ENCODE results near the gene CORO2A. TPM values are rescaled to one million over a fixed set of nuclear protein-coding genes. Genes with fewer than 3 reads are reported as not detected.
A peak's percentile ranks its signal among the peaks of the same experiment; 100 is the strongest.

Gene CORO2A
- polyA plus RNA-seq, 1 of the 3 experiments (the other 2 are of a cell fraction): 2.3 TPM

DNA sequence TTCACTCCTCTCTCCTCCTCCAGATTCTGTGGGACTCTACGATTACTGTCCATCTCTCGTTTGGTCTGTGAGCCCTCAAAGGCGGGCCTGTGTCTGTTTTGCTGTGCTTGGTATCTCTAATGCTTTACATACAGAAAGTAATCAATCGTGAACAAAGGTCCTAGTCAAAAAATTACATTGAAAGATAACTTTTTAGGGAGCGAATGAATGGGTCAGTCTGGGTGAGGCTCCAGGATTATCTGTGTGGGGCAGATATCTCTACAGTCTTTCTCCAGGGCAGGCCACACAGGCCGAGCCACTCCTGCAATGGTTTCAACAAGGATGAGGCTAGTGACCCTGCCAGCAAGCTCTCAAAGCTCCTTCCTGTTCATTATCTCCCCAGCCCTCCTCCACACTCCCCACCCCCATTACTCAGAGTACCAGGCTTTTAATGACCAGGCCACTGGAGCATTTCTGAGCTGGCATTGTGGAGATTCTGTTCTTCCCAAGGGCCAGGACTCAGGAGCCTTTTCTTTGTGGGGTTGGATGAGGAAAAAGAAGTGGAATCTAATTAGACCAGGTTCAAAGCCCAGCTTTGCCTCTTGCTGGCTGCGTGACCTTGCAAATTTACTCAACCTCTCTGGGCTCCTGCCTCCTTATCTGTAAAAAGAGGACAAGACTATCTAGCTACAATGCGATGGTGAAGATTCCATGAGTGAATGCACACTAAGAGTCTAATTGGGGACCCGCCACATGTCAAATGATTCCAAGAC is 10.2 kb downstream of the CORO2A start:
- no peaks in the 10 kb centered on the region for H3K9me3 ChIP-seq
- H3K36me3 ChIP-seq (replicated peaks in 1 of 2; ENCODE audit: control insufficient read depth in 1 of 2, insufficient read depth in 2 of 2, low read length in 1 of 2): no peaks in the 10 kb centered on the region
- peaks cover 0 to 4% of the 10 kb centered on the region in 2 experiments; a peak in 1 of 4 replicates for H3K4me1 ChIP-seq (ENCODE audit: control insufficient read depth in 1 of 2, insufficient read depth in 2 of 2, low read depth in 1 of 2, low read length in 1 of 2)
- no peak overlapping the region for H3K27ac ChIP-seq (ENCODE audit: low read depth in 2 of 2, low read length in 1 of 2)
- no peaks in the 10 kb centered on the region for H3K9me2 ChIP-seq
- CTCF ChIA-PET: interaction anchor here (1.0 to 1.2 kb wide), 2 partner anchors 9 to 108 kb away, joined by 3 read pairs; no protein-coding TSS in a partner anchor
- H4K20me1 ChIP-seq (ENCODE audit: insufficient read depth): no peaks in the 10 kb centered on the region
- H2AFZ ChIP-seq (ENCODE audit: low read depth): no peak overlapping the region
- H3K79me2 ChIP-seq (ENCODE audit: insufficient read depth): no peaks in the 10 kb centered on the region
- no peak overlapping the region for H3K9ac ChIP-seq
- POLR2A ChIA-PET: no interaction called here
- H3K4me3 ChIP-seq (ENCODE audit: low read depth in 2 of 2, low read length in 1 of 2): no peak overlapping the region
- H3K27me3 ChIP-seq (ENCODE audit: insufficient read depth): no peaks in the 10 kb centered on the region
- H3F3A ChIP-seq (replicated peaks; ENCODE audit: insufficient read depth): no peaks in the 10 kb centered on the region
- WGBS (ENCODE audit: low lambda C conversion rate): 92% methylated on average over 9 of the region's 9 CpGs
- DNase-seq: peak; percentile 51
- no peak overlapping the region for H3K4me2 ChIP-seq
- TF ChIP-seq, protein P1, sequence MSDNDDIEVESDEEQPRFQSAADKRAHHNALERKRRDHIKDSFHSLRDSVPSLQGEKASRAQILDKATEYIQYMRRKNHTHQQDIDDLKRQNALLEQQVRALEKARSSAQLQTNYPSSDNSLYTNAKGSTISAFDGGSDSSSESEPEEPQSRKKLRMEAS (IDR thresholded peaks at IDR 0.05; ENCODE audit: low read depth): no peak
- TF ChIP-seq RAD21 (IDR thresholded peaks at IDR 0.05; ENCODE audit: low read length) (no peak), NFIC (IDR thresholded peaks at IDR 0.05; ENCODE audit: borderline replicate concordance) (no peak), JUND (IDR thresholded peaks at IDR 0.05) (no peak), RFX5 (IDR thresholded peaks at IDR 0.05; ENCODE audit: low read length) (no peak), CHD2 (IDR thresholded peaks at IDR 0.05; ENCODE audit: low read length, partially characterized antibody) (no peak), GATA2 (CRISPR knock-in tag; IDR thresholded peaks at IDR 0.05) (no peak)

DNA sequence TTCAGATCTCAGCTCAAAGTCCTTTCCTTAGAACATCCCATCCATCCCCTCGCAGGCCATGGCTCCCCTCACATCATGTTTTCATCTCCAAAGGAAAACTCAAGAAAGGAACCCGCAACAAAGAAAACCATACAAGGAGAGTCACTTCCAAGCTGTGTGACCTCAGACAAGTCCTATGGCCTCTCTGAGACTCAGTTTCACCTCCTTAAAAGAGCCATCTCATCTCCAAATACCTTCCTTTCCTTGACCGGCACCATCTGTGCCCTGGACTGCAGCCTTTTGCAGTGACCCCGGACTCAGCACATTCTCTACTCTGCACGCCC is 10.7 kb downstream of the CORO2A start:
- Histone ChIP-seq H3K27me3 (ENCODE audit: insufficient read depth) (no peaks in the 10 kb centered on the region), H3K9me3 (no peaks in the 10 kb centered on the region), H3K27ac (ENCODE audit: low read depth in 2 of 2, low read length in 1 of 2) (no peak overlapping the region), H3K36me3 (replicated peaks in 1 of 2; ENCODE audit: control insufficient read depth in 1 of 2, insufficient read depth in 2 of 2, low read length in 1 of 2) (no peaks in the 10 kb centered on the region), H3K4me2 (no peak overlapping the region), H2AFZ (ENCODE audit: low read depth) (no peak overlapping the region), H4K20me1 (ENCODE audit: insufficient read depth) (no peaks in the 10 kb centered on the region), H3K79me2 (ENCODE audit: insufficient read depth) (no peaks in the 10 kb centered on the region), H3K9ac (no peak overlapping the region), H3K4me3 (ENCODE audit: low read depth in 2 of 2, low read length in 1 of 2) (no peak overlapping the region), H3K9me2 (no peaks in the 10 kb centered on the region), H3K4me1 (ENCODE audit: control insufficient read depth in 1 of 2, insufficient read depth in 2 of 2, low read depth in 1 of 2, low read length in 1 of 2) (peaks cover 0 to 4% of the 10 kb centered on the region in 2 experiments; a peak in 1 of 4 replicates), H3F3A (replicated peaks; ENCODE audit: insufficient read depth) (no peaks in the 10 kb centered on the region)
- DNase-seq: no peak
- CTCF ChIA-PET: interaction anchor here (1.2 kb wide), 1 partner anchor 108 kb away, joined by 3 read pairs; no protein-coding TSS in a partner anchor
- TF ChIP-seq JUND (IDR thresholded peaks at IDR 0.05): no peak
- TF ChIP-seq MEF2A (IDR thresholded peaks at IDR 0.05; ENCODE audit: borderline replicate concordance, low read depth): no peak
- TF ChIP-seq FOXM1 (IDR thresholded peaks at IDR 0.05; ENCODE audit: low read depth): no peak
- no peak for TF ChIP-seq GATA2 (CRISPR knock-in tag; IDR thresholded peaks at IDR 0.05)
- TF ChIP-seq, protein P2, sequence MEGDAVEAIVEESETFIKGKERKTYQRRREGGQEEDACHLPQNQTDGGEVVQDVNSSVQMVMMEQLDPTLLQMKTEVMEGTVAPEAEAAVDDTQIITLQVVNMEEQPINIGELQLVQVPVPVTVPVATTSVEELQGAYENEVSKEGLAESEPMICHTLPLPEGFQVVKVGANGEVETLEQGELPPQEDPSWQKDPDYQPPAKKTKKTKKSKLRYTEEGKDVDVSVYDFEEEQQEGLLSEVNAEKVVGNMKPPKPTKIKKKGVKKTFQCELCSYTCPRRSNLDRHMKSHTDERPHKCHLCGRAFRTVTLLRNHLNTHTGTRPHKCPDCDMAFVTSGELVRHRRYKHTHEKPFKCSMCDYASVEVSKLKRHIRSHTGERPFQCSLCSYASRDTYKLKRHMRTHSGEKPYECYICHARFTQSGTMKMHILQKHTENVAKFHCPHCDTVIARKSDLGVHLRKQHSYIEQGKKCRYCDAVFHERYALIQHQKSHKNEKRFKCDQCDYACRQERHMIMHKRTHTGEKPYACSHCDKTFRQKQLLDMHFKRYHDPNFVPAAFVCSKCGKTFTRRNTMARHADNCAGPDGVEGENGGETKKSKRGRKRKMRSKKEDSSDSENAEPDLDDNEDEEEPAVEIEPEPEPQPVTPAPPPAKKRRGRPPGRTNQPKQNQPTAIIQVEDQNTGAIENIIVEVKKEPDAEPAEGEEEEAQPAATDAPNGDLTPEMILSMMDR (IDR thresholded peaks at IDR 0.05): no peak
- TF ChIP-seq FOXJ3 (CRISPR knock-in tag; IDR thresholded peaks at IDR 0.05): no peak
- POLR2A ChIA-PET: no interaction called here
- 95% methylated on average over 5 of the region's 5 CpGs for WGBS (ENCODE audit: low lambda C conversion rate)
